ENCODE data around the gene COL8A1.

DNA sequence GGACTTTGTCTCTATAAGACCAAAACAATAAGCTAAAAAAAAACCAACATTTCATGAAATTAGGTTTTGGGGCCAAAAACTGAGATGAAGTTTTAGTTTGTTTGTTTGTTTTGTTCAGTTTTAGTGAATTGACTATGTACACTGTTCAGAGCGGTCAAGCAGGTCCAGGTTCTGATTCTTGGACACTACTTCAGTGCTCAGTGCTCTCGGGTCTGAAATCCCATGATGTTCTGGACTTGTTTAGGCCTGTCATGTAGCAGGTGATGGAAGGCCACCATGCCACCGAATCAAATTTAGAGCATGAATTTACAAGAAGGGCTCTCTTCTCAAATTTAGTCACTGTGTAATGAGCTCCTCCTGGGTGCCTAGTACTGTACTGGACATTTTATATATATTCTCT, 45.5 kb downstream of the COL8A1 start:
- TF ChIP-seq, protein P1, sequence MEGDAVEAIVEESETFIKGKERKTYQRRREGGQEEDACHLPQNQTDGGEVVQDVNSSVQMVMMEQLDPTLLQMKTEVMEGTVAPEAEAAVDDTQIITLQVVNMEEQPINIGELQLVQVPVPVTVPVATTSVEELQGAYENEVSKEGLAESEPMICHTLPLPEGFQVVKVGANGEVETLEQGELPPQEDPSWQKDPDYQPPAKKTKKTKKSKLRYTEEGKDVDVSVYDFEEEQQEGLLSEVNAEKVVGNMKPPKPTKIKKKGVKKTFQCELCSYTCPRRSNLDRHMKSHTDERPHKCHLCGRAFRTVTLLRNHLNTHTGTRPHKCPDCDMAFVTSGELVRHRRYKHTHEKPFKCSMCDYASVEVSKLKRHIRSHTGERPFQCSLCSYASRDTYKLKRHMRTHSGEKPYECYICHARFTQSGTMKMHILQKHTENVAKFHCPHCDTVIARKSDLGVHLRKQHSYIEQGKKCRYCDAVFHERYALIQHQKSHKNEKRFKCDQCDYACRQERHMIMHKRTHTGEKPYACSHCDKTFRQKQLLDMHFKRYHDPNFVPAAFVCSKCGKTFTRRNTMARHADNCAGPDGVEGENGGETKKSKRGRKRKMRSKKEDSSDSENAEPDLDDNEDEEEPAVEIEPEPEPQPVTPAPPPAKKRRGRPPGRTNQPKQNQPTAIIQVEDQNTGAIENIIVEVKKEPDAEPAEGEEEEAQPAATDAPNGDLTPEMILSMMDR (IDR thresholded peaks at IDR 0.05), result no peak
- TF ChIP-seq EZH2 (IDR thresholded peaks at IDR 0.05; ENCODE audit: borderline replicate concordance, insufficient read depth, low read depth, low read length, poor library complexity, severe bottlenecking), result no peak
